ENCODE data around the gene COPS3. TPM values are rescaled to one million over a fixed set of nuclear protein-coding genes. Genes with fewer than 3 reads are reported as not detected.
"Not testable (repeated sequence)": the region's sequence is repeated elsewhere in the genome, so short reads cannot be mapped to it uniquely, and the experiment has no call there.

Gene COPS3
- total RNA-seq, 1 experiment from 2014 or later = 245 TPM

DNA sequence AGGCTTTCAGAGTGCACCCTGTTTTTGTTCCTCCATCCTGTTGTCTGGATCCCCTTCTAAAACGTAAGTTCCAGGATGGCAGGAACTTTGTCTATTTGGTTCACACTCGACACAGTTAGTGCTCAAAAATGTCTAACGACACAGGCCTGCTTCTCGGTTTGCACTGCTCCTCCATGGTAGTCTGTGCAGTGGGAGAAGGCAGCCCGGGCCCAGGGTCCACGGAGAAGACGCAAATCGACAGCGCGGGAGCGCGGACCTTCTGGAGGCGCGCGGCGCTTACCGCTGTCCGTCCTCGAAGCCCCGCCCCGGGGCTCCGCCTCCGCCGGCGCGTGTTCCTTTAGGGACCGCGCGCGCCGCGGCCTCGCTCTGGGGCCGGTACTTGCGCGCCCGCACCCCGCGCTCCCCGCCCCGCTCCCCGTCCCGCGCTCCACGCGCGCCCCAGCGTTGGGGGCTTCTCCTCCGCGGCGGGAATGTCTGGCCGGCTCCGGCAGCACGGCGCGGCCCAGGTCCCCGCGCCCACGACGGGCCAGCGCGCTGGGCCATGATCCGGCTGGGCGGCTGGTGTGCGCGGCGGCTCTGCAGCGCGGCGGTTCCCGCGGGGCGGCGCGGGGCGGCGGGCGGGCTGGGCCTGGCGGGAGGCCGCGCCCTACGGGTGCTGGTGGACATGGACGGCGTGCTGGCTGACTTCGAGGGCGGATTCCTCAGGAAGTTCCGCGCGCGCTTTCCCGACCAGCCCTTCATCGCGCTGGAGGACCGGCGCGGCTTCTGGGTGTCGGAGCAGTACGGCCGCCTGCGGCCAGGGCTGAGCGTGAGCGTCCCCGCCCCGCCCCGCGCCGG is 22.2 kb upstream of the COPS3 start, which contains the start of gene NT5M:
Gene NT5M, plus strand, starts transcription at position 364 of the 837 bp plus-strand sequence. Its CDS starts 178 bp downstream, at position 542.
- DNase-seq (ENCODE audit: low read depth) = peak; percentile 63

DNA sequence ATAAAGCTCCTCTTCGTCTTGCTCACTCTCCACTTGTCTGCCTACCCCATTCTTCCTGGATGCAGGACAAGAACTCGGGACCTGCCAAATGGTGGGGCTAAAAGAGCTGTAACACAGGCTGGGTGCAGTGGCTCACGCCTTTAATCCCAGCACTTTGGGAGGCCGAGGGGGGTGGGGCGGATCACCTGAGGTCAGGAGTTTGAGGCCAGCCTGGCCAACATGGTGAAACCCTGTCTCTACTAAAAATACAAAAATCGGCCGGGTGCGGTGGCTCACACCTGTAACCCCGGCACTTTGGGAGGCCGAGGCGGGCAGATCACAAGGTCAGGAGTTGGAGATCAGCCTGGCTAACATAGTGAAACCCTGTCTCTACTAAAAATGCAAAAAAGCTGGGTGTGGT is 20.6 kb upstream of the COPS3 start:
- not testable (repeated sequence) for DNase-seq (ENCODE audit: low read depth)

DNA sequence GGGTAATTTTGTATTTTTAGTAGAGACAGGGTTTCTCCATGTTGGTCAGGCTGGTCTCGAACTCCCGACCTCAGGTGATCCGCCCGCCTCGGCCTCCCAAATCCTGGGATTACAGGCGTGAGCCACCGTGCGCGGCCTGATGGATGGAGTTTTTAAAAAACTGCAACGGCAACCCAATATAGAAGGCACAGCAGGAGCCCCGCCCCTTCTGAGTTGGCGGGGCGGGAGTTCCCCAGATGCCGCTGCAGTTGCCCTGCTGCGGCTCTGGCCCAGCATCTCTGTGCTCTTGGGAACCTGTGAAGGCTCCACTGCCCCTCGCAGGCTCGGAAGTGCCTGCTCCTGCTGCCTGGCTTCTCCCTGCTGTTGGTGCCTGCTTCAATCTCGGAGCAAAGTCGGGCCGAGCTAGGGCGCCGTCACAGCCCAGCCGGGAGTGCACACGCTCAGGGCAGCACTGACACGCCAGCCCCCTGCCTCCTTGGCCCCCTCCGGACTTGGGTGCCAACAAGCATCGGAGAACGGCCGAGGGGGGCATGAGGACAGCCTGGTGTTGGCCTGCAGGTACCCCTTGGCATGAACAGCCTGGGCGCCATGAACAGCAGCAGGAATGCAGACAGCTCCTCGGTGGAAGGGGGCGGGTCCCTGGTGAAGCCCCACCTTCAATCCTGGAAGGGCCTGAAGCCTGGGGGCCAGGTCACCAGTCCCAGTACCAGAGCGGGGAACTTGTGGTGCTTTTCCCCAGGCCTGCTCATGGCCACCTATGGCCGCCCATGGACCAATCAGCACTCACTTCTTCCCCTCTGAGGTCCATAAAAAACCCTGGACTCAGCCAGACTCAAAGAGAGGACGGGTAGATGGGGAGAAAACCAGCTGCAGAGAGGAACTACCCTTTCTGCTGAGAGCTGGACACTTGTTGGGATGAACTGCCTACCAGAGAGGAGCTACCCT is 19.9 kb upstream of the COPS3 start:
- DNase-seq (ENCODE audit: low read depth) = peak; percentile 57

DNA sequence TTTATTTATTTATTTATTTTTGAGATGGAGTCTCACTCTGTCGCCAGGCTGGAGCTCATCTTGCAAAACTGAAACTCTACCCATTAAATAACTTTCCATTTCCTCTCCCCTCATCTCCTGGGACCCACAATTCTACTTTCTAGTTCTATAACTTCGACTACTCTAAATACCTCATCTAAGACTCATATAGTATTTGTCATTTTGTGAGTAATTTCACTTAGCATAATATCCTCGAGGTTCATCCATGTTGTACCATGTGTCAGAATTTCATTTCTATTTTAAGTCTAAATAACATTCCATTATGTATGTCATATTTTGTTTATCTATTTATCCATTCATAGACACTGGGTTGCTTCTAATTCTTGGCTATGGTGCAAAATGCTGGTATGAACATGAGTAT is 17.1 kb upstream of the COPS3 start:
- no peak for DNase-seq (ENCODE audit: low read depth)

- no peak for DNase-seq (ENCODE audit: low read depth)
Measured at GRCh38 chr17:17297217-17297616, 16.2 kb upstream of the COPS3 start.

GRCh38 chr17:17295141-17295540 is 14.1 kb upstream of the COPS3 start:
- DNase-seq (ENCODE audit: low read depth) = no peak

- DNase-seq (ENCODE audit: low read depth) = no peak
Measured at GRCh38 chr17:17289701-17290100, 8.7 kb upstream of the COPS3 start.

GRCh38 chr17:17289086-17289485 is 8.0 kb upstream of the COPS3 start:
- DNase-seq (ENCODE audit: low read depth) = no peak

GRCh38 chr17:17285951-17286350 is 4.9 kb upstream of the COPS3 start:
- no peak for DNase-seq (ENCODE audit: low read depth)

GRCh38 chr17:17279316-17279715 is 1.7 kb downstream of the COPS3 start:
- DNase-seq (ENCODE audit: low read depth) = no peak

DNA sequence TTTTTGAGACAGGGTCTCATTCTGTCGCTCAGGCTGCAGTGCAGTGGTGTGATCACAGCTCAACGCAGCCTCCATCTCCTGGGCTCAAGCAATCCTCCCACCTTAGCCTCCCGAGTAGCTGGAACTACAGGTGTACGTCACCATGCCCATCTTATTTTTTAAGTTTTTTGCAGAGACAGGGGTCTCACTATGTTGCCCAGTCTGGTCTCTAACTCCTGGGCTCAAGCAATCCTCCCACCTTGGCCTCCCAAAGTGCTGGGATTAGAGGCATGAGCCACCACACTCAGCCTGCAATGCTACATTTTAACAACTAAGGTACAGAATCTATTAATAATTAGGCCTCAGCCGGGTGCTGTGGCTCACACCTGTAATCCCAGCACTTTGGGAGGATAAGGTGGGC is 3.6 kb downstream of the COPS3 start:
- DNase-seq (ENCODE audit: low read depth) = not testable (repeated sequence)

- DNase-seq (ENCODE audit: low read depth) = no peak
Measured at GRCh38 chr17:17275971-17276370, 5.1 kb downstream of the COPS3 start.

GRCh38 chr17:17269926-17270773 is 10.9 kb downstream of the COPS3 start:
- DNase-seq (ENCODE audit: low read depth) = no peak

DNA sequence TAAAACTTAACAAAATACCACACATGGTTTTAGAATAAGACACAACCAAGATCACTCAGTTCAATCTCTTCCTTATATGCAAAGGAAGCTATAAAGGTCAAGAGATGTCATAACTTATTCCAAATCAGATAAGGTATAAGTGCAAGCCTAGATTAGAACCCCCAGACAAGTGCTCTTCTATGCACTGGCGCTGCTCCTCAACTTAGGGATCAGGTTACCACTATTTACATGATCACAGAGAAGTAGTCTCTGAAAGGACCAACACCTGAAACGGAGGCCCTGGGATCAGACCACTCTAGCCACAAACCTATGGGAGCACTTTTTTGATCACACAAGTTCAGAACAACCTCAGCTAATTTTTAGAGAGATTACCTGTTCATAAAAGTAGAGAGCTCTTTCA is 16.6 kb downstream of the COPS3 start:
- no peak for DNase-seq (ENCODE audit: low read depth)

- no peak for DNase-seq (ENCODE audit: low read depth)
Measured at GRCh38 chr17:17258998-17259397, 22.0 kb downstream of the COPS3 start.

DNA sequence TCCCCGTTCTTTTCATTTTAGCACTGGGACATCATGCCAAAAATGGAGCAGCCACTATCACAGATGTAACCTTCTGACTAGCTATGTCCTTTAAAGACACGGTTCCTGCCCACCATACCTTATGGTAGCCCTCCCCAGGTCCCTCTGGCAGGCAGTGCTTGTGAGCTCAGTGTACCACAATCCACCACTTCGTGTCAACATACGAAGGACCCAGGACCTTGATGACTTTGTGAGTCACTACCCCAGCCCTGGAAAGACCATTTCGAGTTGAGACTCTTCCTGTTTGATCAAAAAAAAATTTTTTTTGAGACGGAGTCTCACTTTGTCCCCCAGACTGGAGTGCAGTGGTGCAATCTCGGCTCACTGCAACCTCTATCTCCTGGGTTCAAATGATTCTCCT is 23.0 kb downstream of the COPS3 start:
- no peak for DNase-seq (ENCODE audit: low read depth)

GRCh38 chr17:17256316-17256715 is 24.7 kb downstream of the COPS3 start:
- no peak for DNase-seq (ENCODE audit: low read depth)

- not testable (repeated sequence) for DNase-seq (ENCODE audit: low read depth)
Measured at GRCh38 chr17:17255689-17256088, 25.4 kb downstream of the COPS3 start.

GRCh38 chr17:17254036-17254435 is 27.0 kb downstream of the COPS3 start:
- DNase-seq (ENCODE audit: low read depth) = no peak

- DNase-seq (ENCODE audit: low read depth) = no peak
Measured at GRCh38 chr17:17253406-17253805, 27.6 kb downstream of the COPS3 start.

GRCh38 chr17:17252149-17252661 is 28.8 kb downstream of the COPS3 start:
- no peak for DNase-seq (ENCODE audit: low read depth)

All from M059J (cell line).